HUES64 (cell line): ENCODE results near the gene PTPN12.
A peak's percentile ranks its signal among the peaks of the same experiment; 100 is the strongest.
"Not testable (repeated sequence)": the region's sequence is repeated elsewhere in the genome, so short reads cannot be mapped to it uniquely, and the experiment has no call there.

Source experiments
- H3K27ac ChIP-seq: 2 replicates; pipeline ENCODE4 v1.7.0; 2013; ENCODE audit warnings: low read depth, low read length, inconsistent platforms
- H3K27me3 ChIP-seq: 2 replicates; pipeline ENCODE4 v1.6.1; 2013; ENCODE audit warnings: mild to moderate bottlenecking, low read length; ENCODE audit not compliant: insufficient read depth
- H3K36me3 ChIP-seq: 2 replicates; pipeline ENCODE4 v1.6.1; 2013; ENCODE audit warnings: mild to moderate bottlenecking, low read length; ENCODE audit not compliant: insufficient read depth
- H3K4me1 ChIP-seq: 2 replicates; pipeline ENCODE4 v1.6.1; 2013; ENCODE audit warnings: mild to moderate bottlenecking, low read length, moderate library complexity; ENCODE audit not compliant: insufficient read depth
- H3K4me3 ChIP-seq: 2 replicates; pipeline ENCODE4 v1.5.1; 2013; ENCODE audit warnings: mild to moderate bottlenecking, low read length, moderate library complexity
- H3K9ac ChIP-seq: 2 replicates; pipeline ENCODE4 v1.6.1; 2013; ENCODE audit warnings: mild to moderate bottlenecking, low read depth, low read length
- H3K9me3 ChIP-seq: 2 replicates; pipeline ENCODE4 v1.6.1; 2013; ENCODE audit warnings: low read depth, low read length; ENCODE audit not compliant: insufficient read depth
- WGBS: fragments of 150-250, 120-280 bp; methylation state at CpG from one replicate; pipeline ENCODE4 v1.1.7; 2013; ENCODE audit warnings: missing lambda C conversion rate; 5-methylcytosine and 5-hydroxymethylcytosine counted together

PTPN12 gene

DNA sequence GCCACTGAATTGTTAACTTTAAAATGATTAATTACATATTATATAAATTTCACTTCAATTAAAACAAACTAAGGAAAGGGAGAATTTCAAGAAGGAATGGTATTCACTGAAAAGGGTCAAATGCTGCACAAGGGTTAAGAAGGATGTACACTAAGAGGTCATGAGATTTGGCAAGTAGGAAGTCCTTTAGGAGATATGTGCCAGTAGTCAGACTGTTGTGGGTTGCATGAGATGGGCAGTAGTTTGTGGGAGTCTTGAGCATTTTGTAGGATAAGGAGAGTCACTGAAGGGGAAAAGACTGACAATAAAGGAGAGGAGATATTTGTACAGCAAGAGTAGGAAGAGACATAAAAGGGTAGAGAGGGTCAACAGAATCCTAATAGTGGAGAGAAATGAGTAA lies 12.4 kb upstream of the PTPN12 start:
- Histone ChIP-seq H3K36me3 (no peaks in the 10 kb centered on the region), H3K4me1 (no peaks in the 10 kb centered on the region), H3K9me3 (no peaks in the 10 kb centered on the region), H3K4me3 (no peak overlapping the region), H3K27me3 (no peaks in the 10 kb centered on the region), H3K9ac (no peak overlapping the region), H3K27ac (no peak overlapping the region)

DNA sequence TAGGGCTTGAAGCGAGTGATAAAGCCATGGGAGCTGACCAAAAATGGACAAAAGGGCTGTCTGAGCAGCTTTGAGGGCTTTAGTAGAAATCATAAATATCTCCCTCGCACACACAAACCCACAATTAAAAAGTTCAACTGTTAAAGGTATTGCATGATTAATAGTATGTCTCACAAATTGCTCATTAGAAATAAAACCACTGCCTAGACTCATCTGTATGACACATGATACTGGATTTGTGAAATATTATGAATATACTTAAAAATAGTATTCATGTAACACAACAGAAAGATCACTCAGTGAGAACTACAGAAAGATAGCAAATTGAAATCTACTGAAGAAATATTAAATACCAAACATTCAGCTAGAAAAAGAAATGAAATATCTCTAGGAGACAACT lies 11.9 kb upstream of the PTPN12 start:
- H3K9ac ChIP-seq = no peak overlapping the region
- H3K27me3 ChIP-seq = no peaks in the 10 kb centered on the region
- 89% methylated on average over 1 of the region's 2 CpGs for WGBS
- no peak overlapping the region for H3K27ac ChIP-seq
- no peak overlapping the region for H3K4me3 ChIP-seq
- H3K9me3 ChIP-seq = no peaks in the 10 kb centered on the region
- H3K4me1 ChIP-seq = no peaks in the 10 kb centered on the region
- H3K36me3 ChIP-seq = no peaks in the 10 kb centered on the region

DNA sequence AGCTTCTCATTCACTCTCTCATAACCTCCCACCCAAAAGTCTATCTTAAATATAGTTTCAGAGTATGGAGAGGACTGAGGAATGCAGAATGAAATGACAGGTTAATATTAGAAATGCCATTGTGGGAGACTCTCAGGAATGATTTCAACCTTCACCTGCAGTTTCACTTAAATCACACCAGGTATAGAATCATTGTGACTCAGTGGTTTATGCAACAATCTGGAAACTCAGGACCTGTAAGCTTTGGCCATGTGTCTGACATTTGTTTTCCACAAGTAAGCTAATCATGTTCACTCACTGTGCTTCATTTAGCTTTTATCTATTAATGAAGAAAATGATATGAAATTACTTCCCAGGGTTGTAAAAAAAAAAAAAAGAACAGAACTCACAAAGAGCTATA lies 8.7 kb upstream of the PTPN12 start:
- Histone ChIP-seq H3K27me3 (no peaks in the 10 kb centered on the region), H3K27ac (no peak overlapping the region), H3K9me3 (no peaks in the 10 kb centered on the region), H3K4me1 (no peaks in the 10 kb centered on the region), H3K9ac (no peak overlapping the region), H3K4me3 (no peak overlapping the region), H3K36me3 (no peaks in the 10 kb centered on the region)

- Histone ChIP-seq H3K4me1 (no peaks in the 10 kb centered on the region), H3K36me3 (no peaks in the 10 kb centered on the region), H3K9ac (no peak overlapping the region), H3K27ac (no peak overlapping the region), H3K27me3 (no peaks in the 10 kb centered on the region), H3K9me3 (no peaks in the 10 kb centered on the region), H3K4me3 (no peak overlapping the region)
- 82% methylated on average over 2 of the region's 4 CpGs for WGBS
Observed at GRCh38 chr7:77529279-77529678, 7.8 kb upstream of the PTPN12 start.

DNA sequence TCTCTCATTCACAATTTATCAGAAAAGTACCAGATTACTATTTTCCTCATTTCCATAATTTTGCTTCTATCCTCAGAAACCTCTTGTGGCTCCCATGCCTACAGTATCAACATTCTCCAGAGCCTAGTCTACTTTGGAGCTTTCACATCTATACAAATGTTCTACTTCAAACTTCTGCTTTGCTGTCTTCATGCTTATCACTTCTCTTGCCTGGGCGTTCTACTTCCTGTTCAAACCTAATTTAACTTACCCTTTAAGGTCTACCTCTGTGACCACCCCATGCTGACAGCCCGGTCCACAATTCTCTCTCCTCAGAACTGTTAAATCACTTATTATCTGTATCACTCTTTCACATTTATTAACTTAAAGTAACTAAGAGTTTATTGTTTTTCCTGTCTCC lies 6.1 kb upstream of the PTPN12 start:
- no peak overlapping the region for H3K9ac ChIP-seq
- 88% methylated on average over 2 of the region's 2 CpGs for WGBS

DNA sequence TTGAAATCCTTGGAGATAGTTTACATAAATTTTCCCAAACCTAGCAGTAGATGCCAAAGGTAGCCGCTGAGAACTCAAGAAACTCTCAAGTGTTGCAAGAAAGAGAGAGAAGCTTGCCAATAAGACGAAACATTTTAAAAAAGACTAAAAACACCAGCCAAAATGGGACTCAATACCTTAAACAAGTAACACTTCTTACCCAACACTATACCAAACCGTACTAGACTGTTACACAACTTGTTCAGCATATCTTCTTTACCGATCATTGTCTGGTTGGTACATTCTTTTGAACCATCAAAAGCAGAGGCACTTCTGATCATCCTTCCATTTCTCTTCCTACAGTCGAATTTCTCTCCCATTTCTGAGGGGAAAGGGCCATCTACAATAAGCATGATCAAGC lies 4.8 kb upstream of the PTPN12 start:
- Histone ChIP-seq H3K27ac (no peak overlapping the region), H3K9ac (no peak overlapping the region), H3K27me3 (no peaks in the 10 kb centered on the region), H3K36me3 (no peaks in the 10 kb centered on the region), H3K9me3 (no peaks in the 10 kb centered on the region), H3K4me3 (no peak overlapping the region), H3K4me1 (no peaks in the 10 kb centered on the region)
- 95% methylated on average over 5 of the region's 5 CpGs for WGBS

More for the DNA sequence above, 6.1 kb upstream of the PTPN12 start:
- Histone ChIP-seq H3K36me3 (no peaks in the 10 kb centered on the region), H3K4me1 (no peaks in the 10 kb centered on the region), H3K4me3 (no peak overlapping the region), H3K27ac (no peak overlapping the region), H3K27me3 (no peaks in the 10 kb centered on the region), H3K9me3 (no peaks in the 10 kb centered on the region)

GRCh38 chr7:77532732-77533131 lies 4.4 kb upstream of the PTPN12 start:
- H3K36me3 ChIP-seq, H3K27me3 ChIP-seq, H3K9ac ChIP-seq, H3K9me3 ChIP-seq, H3K4me3 ChIP-seq, H3K4me1 ChIP-seq, H3K27ac ChIP-seq: not testable (repeated sequence)
- no CpG with 5 or more reads among the region's 3 CpGs for WGBS

DNA sequence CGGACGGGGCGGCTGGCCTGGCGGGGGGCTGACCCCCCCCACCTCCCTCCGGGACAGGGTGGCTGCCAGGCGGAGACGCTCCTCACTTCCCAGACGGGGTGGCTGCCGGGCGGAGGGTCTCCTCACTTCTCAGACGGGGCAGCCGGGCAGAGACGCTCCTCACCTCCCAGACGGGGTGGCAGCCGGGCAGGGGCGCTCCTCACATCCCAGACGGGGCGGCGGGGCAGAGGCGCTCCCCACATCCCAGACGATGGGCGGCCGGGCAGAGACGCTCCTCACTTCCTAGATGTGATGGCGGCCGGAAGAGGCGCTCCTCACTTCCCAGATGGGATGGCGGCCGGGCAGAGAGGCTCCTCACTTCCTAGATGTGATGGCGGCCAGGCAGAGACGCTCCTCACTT lies 3.0 kb upstream of the PTPN12 start:
- not testable (repeated sequence) for H3K27ac ChIP-seq, H3K9ac ChIP-seq, H3K4me3 ChIP-seq, H3K9me3 ChIP-seq, H3K4me1 ChIP-seq, H3K27me3 ChIP-seq, H3K36me3 ChIP-seq
- WGBS = 98% methylated on average over 24 of the region's 31 CpGs

DNA sequence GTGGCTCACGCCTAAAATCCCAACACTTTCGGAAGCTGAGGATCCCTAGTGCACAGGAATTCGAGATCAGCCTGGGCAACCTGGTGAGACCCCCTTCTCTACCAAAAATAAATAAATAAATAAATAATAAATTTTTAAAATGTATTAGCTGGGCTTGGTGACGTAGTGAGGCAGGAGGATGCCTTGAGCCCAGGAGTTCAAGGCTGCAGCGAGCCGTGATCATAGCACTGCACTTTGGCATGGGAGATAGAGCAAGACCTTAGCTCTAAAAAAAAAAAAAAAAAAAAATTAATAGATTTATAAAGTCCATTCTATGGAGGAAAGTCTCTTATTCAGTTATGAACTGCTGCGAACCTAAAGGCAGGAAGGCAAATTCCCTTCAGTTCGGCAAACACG lies 1.1 kb upstream of the PTPN12 start:
- Histone ChIP-seq H3K27me3 (no peaks in the 10 kb centered on the region), H3K27ac (peak overlapping the region; percentile 97; the same call in 1 of the 2 replicates)
- 46% methylated on average over 9 of the region's 9 CpGs for WGBS

GRCh38 chr7:77536413-77537135 lies 521 bp upstream of the PTPN12 start:
- peak overlapping the region; percentile 100 for H3K4me3 ChIP-seq
- H3K36me3 ChIP-seq = peaks cover 4% of the 10 kb centered on the region; the same call in 1 of the 2 replicates
- peaks cover 12% of the 10 kb centered on the region for H3K4me1 ChIP-seq
- H3K9me3 ChIP-seq = no peaks in the 10 kb centered on the region
- H3K9ac ChIP-seq = peak overlapping the region; percentile 76
- H3K27ac ChIP-seq = peak overlapping the region; percentile 97
- WGBS = 2% methylated on average over 52 of the region's 58 CpGs
- no peaks in the 10 kb centered on the region for H3K27me3 ChIP-seq

More for the DNA sequence above, 1.1 kb upstream of the PTPN12 start:
- peak overlapping the region; percentile 76; the same call in 1 of the 2 replicates for H3K9ac ChIP-seq
- peak overlapping the region; percentile 100 for H3K4me3 ChIP-seq
- H3K36me3 ChIP-seq = no peaks in the 10 kb centered on the region; the same call in 1 of the 2 replicates
- H3K4me1 ChIP-seq = peaks cover 7% of the 10 kb centered on the region
- H3K9me3 ChIP-seq = no peaks in the 10 kb centered on the region

- Histone ChIP-seq H3K27me3 (no peaks in the 10 kb centered on the region), H3K4me3 (peak overlapping the region; percentile 76), H3K9ac (peak overlapping the region; percentile 80), H3K27ac (peak overlapping the region; percentile 96), H3K9me3 (no peaks in the 10 kb centered on the region), H3K36me3 (peaks cover 5% of the 10 kb centered on the region; the same call in 1 of the 2 replicates), H3K4me1 (peaks cover 24% of the 10 kb centered on the region)
- WGBS = under 1% methylated on average over 43 of the region's 43 CpGs
Observed at GRCh38 chr7:77537778-77538280, 734 bp downstream of the PTPN12 start.
